Panc1 (cell line): Measurements from ENCODE around the gene LMAN1L. TPM values are rescaled to one million over a fixed set of nuclear protein-coding genes. Genes with fewer than 3 reads are reported as not detected.

Source experiments
- ATAC-seq: fragments of 200-7000 bp; cut with Tn5 transposase; 2 replicates; pipeline ENCODE4 v1.9.1; 2020; ENCODE audit warnings: mild to moderate bottlenecking, moderate library complexity
- BruUV-seq: library from RNA; stranded (reverse); fragments of 400-500 nt; replicated peaks from 2 replicates; lab custom pipeline; 2021; lab: Mats Ljungman, UMichigan
- CTCF ChIA-PET: fragments of 300-600 bp; sonication (Branson Sonifier 250); formaldehyde crosslinking; loops from one replicate; lab custom pipeline; 2022; ENCODE audit warnings: antibody characterized with exemption; lab: Charles Lee
- POLR2A ChIA-PET: fragments of 300-600 bp; sonication (Branson Sonifier 250); formaldehyde crosslinking; loops from one replicate; lab custom pipeline; 2022; ENCODE audit warnings: antibody characterized with exemption; lab: Charles Lee
- DNase-seq: peaks from one replicate; pipeline ENCODE4 v3.0.0-alpha.2; 2010; ENCODE audit warnings: low read depth, low spot score
- H3K27ac ChIP-seq: 2 replicates; pipeline ENCODE4 v1.5.1; 2011; ENCODE audit warnings: mild to moderate bottlenecking, low read length, inconsistent platforms
- H3K27me3 ChIP-seq: fragments of 200-500 bp; sonication (Bioruptor generic); 2 replicates; pipeline ENCODE4 v1.6.0; 2014; ENCODE audit warnings: low read length, inconsistent platforms; ENCODE audit not compliant: control insufficient read depth, insufficient read depth
- H3K36me3 ChIP-seq: fragments of 200-500 bp; sonication (Bioruptor generic); 2 replicates; pipeline ENCODE4 v1.5.1; 2014; ENCODE audit warnings: inconsistent platforms, mild to moderate bottlenecking, low read length, moderate library complexity; ENCODE audit not compliant: control insufficient read depth, insufficient read depth
- H3K4me1 ChIP-seq: 2 replicates; pipeline ENCODE4 v1.5.1; 2011; ENCODE audit warnings: inconsistent platforms, mild to moderate bottlenecking, low read length, moderate library complexity; ENCODE audit not compliant: control insufficient read depth, insufficient read depth
- H3K4me3 ChIP-seq, 2 experiments: 2 replicates each; pipeline ENCODE4 v1.5.1; 2011 to 2012; ENCODE audit warnings: low read depth in 2 of 2, low read length in 2 of 2, mild to moderate bottlenecking in 2 of 2, inconsistent platforms in 1 of 2, moderate library complexity in 1 of 2
- H3K9me3 ChIP-seq: fragments of 200-500 bp; sonication (Bioruptor generic); 2 replicates; pipeline ENCODE4 v1.5.1; 2014; ENCODE audit warnings: low read depth, mild to moderate bottlenecking, inconsistent platforms, low read length, moderate library complexity; ENCODE audit not compliant: control insufficient read depth, insufficient read depth
- POLR2AphosphoS5 ChIP-seq: IDR thresholded peaks from 2 replicates; pipeline ENCODE4 v1.6.1; 2012; ENCODE audit warnings: mild to moderate bottlenecking, low read depth, low read length, moderate library complexity
- SIN3A ChIP-seq: IDR thresholded peaks from 2 replicates; pipeline ENCODE4 v1.6.1; 2012; ENCODE audit warnings: low read depth, mild to moderate bottlenecking, low read length, moderate library complexity, borderline replicate concordance; ENCODE audit not compliant: insufficient read depth
- TCF7L2 ChIP-seq: IDR thresholded peaks from 2 replicates; pipeline ENCODE4 v1.6.1; 2011; ENCODE audit warnings: mild to moderate bottlenecking, low read depth, low read length, inconsistent platforms
- in situ Hi-C: cut with HindIII; loops from 2 replicates; pipeline ENCODE4 v1.10.0; 2016; ENCODE audit warnings: low sequenced_read_pairs, low pct_unique_long_range_greater_than_20kb
- intact Hi-C: fragments of 100-400 bp; cut with micrococcal nuclease; formaldehyde crosslinking; loops from one replicate; pipeline ENCODE4 v1.10.0; 2022; ENCODE audit not compliant: unreplicated experiment
- total RNA-seq: library from RNA; stranded (reverse); gene quantifications from one replicate; pipeline ENCODE4 v1.2.1, GENCODE V29; 2021; ENCODE audit not compliant: unreplicated experiment
- TF ChIP-seq, protein P1 (sequence below): fragments of 450-650 bp; IDR thresholded peaks from 2 replicates; pipeline ENCODE4 v1.5.1; 2017; ENCODE audit warnings: mild to moderate bottlenecking
- TF ChIP-seq, protein P2 (sequence below), 2 experiments: IDR thresholded peaks; 2 replicates each; pipeline ENCODE4 v1.6.1; 2011 to 2012; ENCODE audit warnings: low read depth in 2 of 2, control low read depth in 1 of 2, low read length in 1 of 2, mild to moderate bottlenecking in 1 of 2, moderate library complexity in 1 of 2; ENCODE audit not compliant: insufficient read depth in 1 of 2

The LMAN1L gene
- total RNA-seq, 1 experiment from 2014 or later = not detected

DNA sequence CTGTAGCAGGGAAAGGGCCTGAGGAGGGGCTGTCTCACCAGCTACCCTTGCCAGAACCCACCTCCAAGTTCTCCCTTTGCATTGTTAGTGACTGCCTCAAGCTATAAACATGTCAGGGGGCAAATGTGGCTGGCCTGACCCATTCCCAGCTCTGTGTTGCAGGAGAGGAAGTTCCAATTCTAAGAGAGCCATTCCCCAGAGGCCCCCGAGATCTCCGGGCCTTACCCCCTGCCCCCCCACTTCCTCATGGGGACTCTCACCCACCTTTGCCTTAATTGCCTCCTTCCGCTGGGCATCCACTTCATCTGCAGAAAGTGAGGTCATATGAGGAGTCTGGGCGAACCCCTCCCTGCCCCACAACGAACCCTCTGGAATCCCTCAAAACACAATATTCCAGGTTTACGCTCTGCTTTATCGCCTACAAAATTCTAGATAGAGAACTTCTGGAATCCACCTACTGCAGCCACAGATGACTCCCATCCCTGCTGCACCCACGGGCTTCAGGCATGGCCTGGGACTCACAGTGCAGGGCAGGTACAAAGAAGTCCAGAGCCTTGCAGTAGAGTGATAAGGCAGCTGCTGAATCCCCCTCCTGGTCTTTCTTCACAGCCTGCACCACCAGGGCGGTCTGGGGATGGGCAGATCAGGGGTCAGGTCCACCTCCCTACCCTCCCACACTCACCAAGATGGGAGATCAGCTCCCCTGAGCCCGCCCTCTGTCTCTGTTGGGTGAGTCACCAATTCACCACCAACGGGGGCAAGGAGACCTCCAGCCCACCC is 26.3 kb downstream of the LMAN1L start:
- ATAC-seq (no peak), DNase-seq (no peak)
- Histone ChIP-seq H3K9me3 (no peaks in the 10 kb centered on the region), H3K27ac (no peak overlapping the region), H3K27me3 (no peaks in the 10 kb centered on the region), H3K4me3 (no peak overlapping the region), H3K4me1 (peaks cover 19% of the 10 kb centered on the region), H3K36me3 (no peaks in the 10 kb centered on the region; the same call in 1 of the 2 replicates)
- intact Hi-C loops (loop anchor here (10.0 kb wide), 1 partner anchor 64 kb away; no protein-coding TSS in a partner anchor), in situ Hi-C loops (no loop called here)
- ChIA-PET CTCF (no interaction called here), POLR2A (interaction anchor here (1.0 kb wide), 1 partner anchor 172 kb away, joined by 3 read pairs; no protein-coding TSS in a partner anchor)
- no TSS peak for BruUV-seq
- TF ChIP-seq SIN3A (no peak), POLR2AphosphoS5 (no peak), TCF7L2 (no peak)
- TF ChIP-seq, protein P1, sequence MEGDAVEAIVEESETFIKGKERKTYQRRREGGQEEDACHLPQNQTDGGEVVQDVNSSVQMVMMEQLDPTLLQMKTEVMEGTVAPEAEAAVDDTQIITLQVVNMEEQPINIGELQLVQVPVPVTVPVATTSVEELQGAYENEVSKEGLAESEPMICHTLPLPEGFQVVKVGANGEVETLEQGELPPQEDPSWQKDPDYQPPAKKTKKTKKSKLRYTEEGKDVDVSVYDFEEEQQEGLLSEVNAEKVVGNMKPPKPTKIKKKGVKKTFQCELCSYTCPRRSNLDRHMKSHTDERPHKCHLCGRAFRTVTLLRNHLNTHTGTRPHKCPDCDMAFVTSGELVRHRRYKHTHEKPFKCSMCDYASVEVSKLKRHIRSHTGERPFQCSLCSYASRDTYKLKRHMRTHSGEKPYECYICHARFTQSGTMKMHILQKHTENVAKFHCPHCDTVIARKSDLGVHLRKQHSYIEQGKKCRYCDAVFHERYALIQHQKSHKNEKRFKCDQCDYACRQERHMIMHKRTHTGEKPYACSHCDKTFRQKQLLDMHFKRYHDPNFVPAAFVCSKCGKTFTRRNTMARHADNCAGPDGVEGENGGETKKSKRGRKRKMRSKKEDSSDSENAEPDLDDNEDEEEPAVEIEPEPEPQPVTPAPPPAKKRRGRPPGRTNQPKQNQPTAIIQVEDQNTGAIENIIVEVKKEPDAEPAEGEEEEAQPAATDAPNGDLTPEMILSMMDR = no peak
- TF ChIP-seq, protein P2, sequence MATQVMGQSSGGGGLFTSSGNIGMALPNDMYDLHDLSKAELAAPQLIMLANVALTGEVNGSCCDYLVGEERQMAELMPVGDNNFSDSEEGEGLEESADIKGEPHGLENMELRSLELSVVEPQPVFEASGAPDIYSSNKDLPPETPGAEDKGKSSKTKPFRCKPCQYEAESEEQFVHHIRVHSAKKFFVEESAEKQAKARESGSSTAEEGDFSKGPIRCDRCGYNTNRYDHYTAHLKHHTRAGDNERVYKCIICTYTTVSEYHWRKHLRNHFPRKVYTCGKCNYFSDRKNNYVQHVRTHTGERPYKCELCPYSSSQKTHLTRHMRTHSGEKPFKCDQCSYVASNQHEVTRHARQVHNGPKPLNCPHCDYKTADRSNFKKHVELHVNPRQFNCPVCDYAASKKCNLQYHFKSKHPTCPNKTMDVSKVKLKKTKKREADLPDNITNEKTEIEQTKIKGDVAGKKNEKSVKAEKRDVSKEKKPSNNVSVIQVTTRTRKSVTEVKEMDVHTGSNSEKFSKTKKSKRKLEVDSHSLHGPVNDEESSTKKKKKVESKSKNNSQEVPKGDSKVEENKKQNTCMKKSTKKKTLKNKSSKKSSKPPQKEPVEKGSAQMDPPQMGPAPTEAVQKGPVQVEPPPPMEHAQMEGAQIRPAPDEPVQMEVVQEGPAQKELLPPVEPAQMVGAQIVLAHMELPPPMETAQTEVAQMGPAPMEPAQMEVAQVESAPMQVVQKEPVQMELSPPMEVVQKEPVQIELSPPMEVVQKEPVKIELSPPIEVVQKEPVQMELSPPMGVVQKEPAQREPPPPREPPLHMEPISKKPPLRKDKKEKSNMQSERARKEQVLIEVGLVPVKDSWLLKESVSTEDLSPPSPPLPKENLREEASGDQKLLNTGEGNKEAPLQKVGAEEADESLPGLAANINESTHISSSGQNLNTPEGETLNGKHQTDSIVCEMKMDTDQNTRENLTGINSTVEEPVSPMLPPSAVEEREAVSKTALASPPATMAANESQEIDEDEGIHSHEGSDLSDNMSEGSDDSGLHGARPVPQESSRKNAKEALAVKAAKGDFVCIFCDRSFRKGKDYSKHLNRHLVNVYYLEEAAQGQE (IDR thresholded peaks at IDR 0.05; ENCODE audit: insufficient read depth in 1 of 2, low read depth in 2 of 2, low read length in 1 of 2) = no peak

DNA sequence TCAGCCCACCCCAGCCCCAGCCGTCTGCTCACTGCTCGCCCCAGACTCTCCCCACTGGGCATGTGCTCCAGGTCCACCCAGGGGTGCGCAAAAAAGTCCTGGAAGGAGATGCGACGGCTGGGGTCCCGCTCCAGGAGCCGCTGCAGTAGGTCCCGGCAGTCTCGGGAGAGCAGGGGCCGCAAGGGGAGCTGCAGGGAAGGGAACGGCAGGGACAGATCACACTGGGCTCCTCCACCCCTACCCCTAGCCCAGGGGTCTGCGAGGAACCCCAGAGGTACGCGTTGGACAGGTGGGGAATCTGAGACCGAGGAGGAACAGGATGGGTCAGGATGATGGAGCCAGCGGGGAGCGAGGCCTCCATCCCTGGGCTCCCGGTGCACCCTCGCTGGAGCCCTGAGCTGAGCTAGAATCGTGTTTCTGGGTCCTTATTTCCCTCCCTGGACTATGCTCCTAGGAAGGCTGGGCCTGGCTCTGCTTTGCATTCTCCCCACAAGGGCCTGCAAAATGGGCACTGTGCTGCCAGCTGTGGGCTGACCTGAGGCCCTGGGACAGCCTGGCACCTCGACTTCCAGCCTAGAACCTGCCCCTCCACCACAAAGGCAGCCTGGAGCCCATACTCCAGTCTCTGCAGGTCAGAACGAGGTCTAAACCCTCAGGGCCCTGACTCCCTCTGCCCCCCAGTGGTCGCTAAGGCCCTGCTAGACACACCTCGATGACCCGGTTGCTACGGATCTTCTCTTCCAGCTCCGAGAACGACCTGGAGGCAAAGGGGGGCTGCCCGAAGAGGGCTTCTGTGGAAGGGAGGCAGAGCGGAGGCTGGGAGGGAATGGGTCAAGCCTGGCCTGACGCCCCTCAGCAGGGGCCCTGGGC is 27.1 kb downstream of the LMAN1L start:
- H3K27me3 ChIP-seq = no peaks in the 10 kb centered on the region
- DNase-seq (no peak), ATAC-seq (no peak)
- TF ChIP-seq, protein P1 = peak; percentile 47
- no peak for TF ChIP-seq POLR2AphosphoS5
- no peaks in the 10 kb centered on the region; the same call in 1 of the 2 replicates for H3K36me3 ChIP-seq
- in situ Hi-C loops = no loop called here
- ChIA-PET CTCF (no interaction called here), POLR2A (interaction anchor here (0.5 kb wide), 1 partner anchor 30 kb away, joined by 3 read pairs; no protein-coding TSS in a partner anchor)
- intact Hi-C loops = loop anchor here (10.0 kb wide), 1 partner anchor 65 kb away; no protein-coding TSS in a partner anchor
- BruUV-seq = no TSS peak
- H3K9me3 ChIP-seq = no peaks in the 10 kb centered on the region
- no peak overlapping the region for H3K4me3 ChIP-seq
- H3K27ac ChIP-seq = no peak overlapping the region
- H3K4me1 ChIP-seq = peaks cover 19% of the 10 kb centered on the region
